Activated CD4-positive, alpha-beta T cell treated with anti-CD3 and anti-CD28 coated beads for 4 hours (primary cell): Measurements from ENCODE around the gene SND1.
A peak's percentile ranks its signal among the peaks of the same experiment; 100 is the strongest.

Source experiments
- DNase-seq, 2 donors: peaks; one replicate each; pipeline ENCODE4 v3.0.0-alpha.2; 2020

Gene SND1

GRCh38 chr7:127979728-127980126 is 327.7 kb downstream of the SND1 start:
- no peak for DNase-seq

- no peak for DNase-seq
Observed at GRCh38 chr7:127980901-127981300, 328.9 kb downstream of the SND1 start.

GRCh38 chr7:127981965-127982364 is 330.0 kb downstream of the SND1 start:
- DNase-seq: no peak

- DNase-seq: peak in 1 of 2 donors; percentile 3
Observed at GRCh38 chr7:127983804-127984332, 331.9 kb downstream of the SND1 start.

- no peak for DNase-seq
Observed at GRCh38 chr7:127986581-127987521, 334.9 kb downstream of the SND1 start.

GRCh38 chr7:127988751-127989150 is 336.8 kb downstream of the SND1 start:
- no peak for DNase-seq

GRCh38 chr7:127993317-127993716 is 341.3 kb downstream of the SND1 start:
- no peak for DNase-seq

- no peak for DNase-seq
Observed at GRCh38 chr7:127993987-127994386, 342.0 kb downstream of the SND1 start.

GRCh38 chr7:127995156-127995880 is 343.3 kb downstream of the SND1 start:
- no peak for DNase-seq

GRCh38 chr7:127995881-127996215 is 343.9 kb downstream of the SND1 start:
- no peak for DNase-seq

GRCh38 chr7:127996253-127997071 is 344.5 kb downstream of the SND1 start:
- no peak for DNase-seq

- no peak for DNase-seq
Observed at GRCh38 chr7:127997226-127997922, 345.4 kb downstream of the SND1 start.

- DNase-seq: no peak
Observed at GRCh38 chr7:127998671-127999070, 346.7 kb downstream of the SND1 start.

GRCh38 chr7:128000048-128000447 is 348.1 kb downstream of the SND1 start:
- no peak for DNase-seq

- DNase-seq: no peak
Observed at GRCh38 chr7:128000854-128001265, 348.9 kb downstream of the SND1 start.

GRCh38 chr7:128003167-128003566 is 351.2 kb downstream of the SND1 start:
- DNase-seq: no peak

GRCh38 chr7:128003787-128004186 is 351.8 kb downstream of the SND1 start:
- no peak for DNase-seq

GRCh38 chr7:128004623-128005022 is 352.6 kb downstream of the SND1 start:
- no peak for DNase-seq

GRCh38 chr7:128005117-128005516 is 353.1 kb downstream of the SND1 start:
- DNase-seq: no peak

GRCh38 chr7:128005759-128006159 is 353.8 kb downstream of the SND1 start:
- DNase-seq: no peak

- DNase-seq: no peak
Observed at GRCh38 chr7:128006550-128007302, 354.7 kb downstream of the SND1 start.

- DNase-seq: no peak
Observed at GRCh38 chr7:128007303-128007680, 355.3 kb downstream of the SND1 start.
